ENCODE data around the gene SLC43A2.

The SLC43A2 gene

GRCh38 chr17:1560858-1561355 is 67.7 kb downstream of the SLC43A2 start:
- DNase-seq: no peak

GRCh38 chr17:1560101-1560857 is 68.4 kb downstream of the SLC43A2 start:
- DNase-seq: no peak

- DNase-seq: no peak
Measured at GRCh38 chr17:1559047-1560043, 69.3 kb downstream of the SLC43A2 start.

GRCh38 chr17:1558401-1558800 is 70.2 kb downstream of the SLC43A2 start:
- DNase-seq: no peak

GRCh38 chr17:1557355-1558095 is 71.1 kb downstream of the SLC43A2 start:
- no peak for DNase-seq

GRCh38 chr17:1555651-1556471 is 72.8 kb downstream of the SLC43A2 start:
- DNase-seq: no peak

GRCh38 chr17:1554751-1555540 is 73.7 kb downstream of the SLC43A2 start:
- DNase-seq: no peak

GRCh38 chr17:1553354-1554266 is 75.0 kb downstream of the SLC43A2 start:
- no peak for DNase-seq

- DNase-seq: no peak
Measured at GRCh38 chr17:1552932-1553331, 75.7 kb downstream of the SLC43A2 start.

- DNase-seq: no peak
Measured at GRCh38 chr17:1551741-1552140, 76.9 kb downstream of the SLC43A2 start.

GRCh38 chr17:1548032-1548431 is 80.6 kb downstream of the SLC43A2 start:
- no peak for DNase-seq

GRCh38 chr17:1546292-1546922 is 82.2 kb downstream of the SLC43A2 start:
- DNase-seq: no peak

- no peak for DNase-seq
Measured at GRCh38 chr17:1545618-1546017, 83.0 kb downstream of the SLC43A2 start.

GRCh38 chr17:1542316-1542715 is 86.3 kb downstream of the SLC43A2 start:
- no peak for DNase-seq

- no peak for DNase-seq
Measured at GRCh38 chr17:1541367-1541904, 87.2 kb downstream of the SLC43A2 start.

GRCh38 chr17:1539811-1540210 is 88.8 kb downstream of the SLC43A2 start:
- DNase-seq: no peak

GRCh38 chr17:1535737-1536136 is 92.9 kb downstream of the SLC43A2 start:
- DNase-seq: no peak

- no peak for DNase-seq
Measured at GRCh38 chr17:1533661-1534325, 94.8 kb downstream of the SLC43A2 start.

Measured in activated CD4-positive, alpha-beta T cell treated with anti-CD3 and anti-CD28 coated beads for 48 hours (primary cell).